Stomach smooth muscle (tissue), 2 donors: Measurements from ENCODE around the gene LHPP.

Experiments
- H3K27ac ChIP-seq: one replicate; pipeline ENCODE4 v1.7.0; 2013; ENCODE audit warnings: mild to moderate bottlenecking, low read length, inconsistent platforms
- H3K27me3 ChIP-seq, 2 donors: one replicate each; pipeline ENCODE4 v1.7.0; 2013; ENCODE audit warnings: low read length in 2 of 2; ENCODE audit not compliant: insufficient read depth in 2 of 2, control insufficient read depth in 1 of 2
- H3K36me3 ChIP-seq, 2 donors: one replicate each; pipeline ENCODE4 v1.7.0; 2013; ENCODE audit warnings: low read length in 2 of 2; ENCODE audit not compliant: control insufficient read depth in 2 of 2, insufficient read depth in 2 of 2
- H3K4me1 ChIP-seq: one replicate; pipeline ENCODE4 v1.7.0; 2013; ENCODE audit warnings: low read length; ENCODE audit not compliant: control insufficient read depth, insufficient read depth
- H3K4me3 ChIP-seq, 2 donors: one replicate each; pipeline ENCODE4 v1.7.0; 2013; ENCODE audit warnings: low read length in 2 of 2
- H3K9ac ChIP-seq, 2 donors: one replicate each; pipeline ENCODE4 v1.7.0; 2013; ENCODE audit warnings: low read length in 2 of 2, mild to moderate bottlenecking in 1 of 2
- H3K9me3 ChIP-seq, 2 donors: one replicate each; pipeline ENCODE4 v1.7.0; 2013; ENCODE audit warnings: low read length in 2 of 2; ENCODE audit not compliant: control insufficient read depth in 2 of 2
- donor health status: healthy.
- donor health status: Pancreatic carcinoma.

The LHPP gene

GRCh38 chr10:124655191-124656112, 193.8 kb downstream of the LHPP start:
- Histone ChIP-seq H3K9me3 (no peaks in the 10 kb centered on the region), H3K36me3 (peaks cover 0 to 3% of the 10 kb centered on the region in 2 donors), H3K4me1 (peaks cover 8% of the 10 kb centered on the region), H3K27ac (no peak overlapping the region), H3K9ac (no peak overlapping the region), H3K27me3 (no peaks in the 10 kb centered on the region), H3K4me3 (no peak overlapping the region)

DNA sequence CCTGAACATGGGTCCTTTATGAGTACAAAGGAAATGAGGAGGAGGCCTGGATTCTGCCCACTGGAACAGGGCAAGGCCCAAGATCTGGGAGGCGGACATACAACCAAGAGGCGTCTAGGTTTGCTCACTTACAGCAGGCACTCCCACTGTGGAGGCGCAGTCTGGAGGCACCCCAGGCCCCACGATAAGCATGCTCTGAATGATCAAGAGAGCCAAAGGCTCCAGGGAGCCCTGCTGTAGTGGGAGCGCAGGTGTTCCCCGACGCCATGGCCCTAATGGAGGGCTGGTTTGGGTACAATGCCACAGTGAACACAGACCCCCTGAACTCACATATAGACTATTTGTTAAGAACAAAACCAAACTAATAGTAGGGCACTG, 194.5 kb downstream of the LHPP start:
- Histone ChIP-seq H3K4me3 (no peak overlapping the region), H3K27ac (no peak overlapping the region), H3K9ac (no peak overlapping the region), H3K4me1 (peaks cover 8% of the 10 kb centered on the region), H3K27me3 (no peaks in the 10 kb centered on the region), H3K9me3 (no peaks in the 10 kb centered on the region), H3K36me3 (peaks cover 0 to 4% of the 10 kb centered on the region in 2 donors)

- Histone ChIP-seq H3K36me3 (peaks cover 0 to 5% of the 10 kb centered on the region in 2 donors), H3K27me3 (no peaks in the 10 kb centered on the region), H3K9me3 (no peaks in the 10 kb centered on the region), H3K4me1 (peaks cover 8% of the 10 kb centered on the region), H3K27ac (no peak overlapping the region), H3K4me3 (no peak overlapping the region), H3K9ac (no peak overlapping the region)
Observed at GRCh38 chr10:124656541-124656940, 194.9 kb downstream of the LHPP start.

DNA sequence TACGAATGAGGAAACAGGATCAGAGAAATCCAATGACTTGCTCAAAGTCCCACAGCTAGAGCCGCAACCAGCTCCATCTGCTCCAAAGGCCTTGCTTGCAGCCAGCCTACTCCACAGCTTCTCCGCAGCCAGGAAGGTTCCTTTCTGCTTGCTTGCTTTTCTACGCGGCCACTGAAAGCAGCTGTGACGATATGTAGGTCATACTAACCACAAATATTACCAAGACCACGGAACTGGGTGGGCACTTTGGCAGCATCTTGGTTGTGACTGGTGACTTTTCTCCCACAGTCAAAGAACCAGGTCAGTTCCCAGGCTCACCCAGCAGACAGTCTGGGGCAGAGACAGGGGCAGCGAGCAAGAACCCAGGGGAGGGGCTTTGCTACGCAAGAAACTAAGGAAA, 196.2 kb downstream of the LHPP start:
- Histone ChIP-seq H3K27ac (no peak overlapping the region), H3K4me1 (peaks cover 8% of the 10 kb centered on the region), H3K36me3 (peaks cover 0 to 5% of the 10 kb centered on the region in 2 donors), H3K4me3 (no peak overlapping the region), H3K9me3 (no peaks in the 10 kb centered on the region), H3K27me3 (no peaks in the 10 kb centered on the region), H3K9ac (no peak overlapping the region)

- Histone ChIP-seq H3K9ac (no peak overlapping the region), H3K4me1 (peaks cover 7% of the 10 kb centered on the region), H3K4me3 (no peak overlapping the region), H3K9me3 (no peaks in the 10 kb centered on the region), H3K27me3 (no peaks in the 10 kb centered on the region), H3K36me3 (peaks cover 0 to 5% of the 10 kb centered on the region in 2 donors), H3K27ac (no peak overlapping the region)
Observed at GRCh38 chr10:124658591-124659242, 197.1 kb downstream of the LHPP start.

- Histone ChIP-seq H3K9ac (no peak overlapping the region), H3K9me3 (no peaks in the 10 kb centered on the region), H3K4me3 (no peak overlapping the region), H3K36me3 (peaks cover 0 to 5% of the 10 kb centered on the region in 2 donors), H3K27me3 (no peaks in the 10 kb centered on the region), H3K4me1 (peaks cover 7% of the 10 kb centered on the region), H3K27ac (no peak overlapping the region)
Observed at GRCh38 chr10:124659380-124659779, 197.8 kb downstream of the LHPP start.

DNA sequence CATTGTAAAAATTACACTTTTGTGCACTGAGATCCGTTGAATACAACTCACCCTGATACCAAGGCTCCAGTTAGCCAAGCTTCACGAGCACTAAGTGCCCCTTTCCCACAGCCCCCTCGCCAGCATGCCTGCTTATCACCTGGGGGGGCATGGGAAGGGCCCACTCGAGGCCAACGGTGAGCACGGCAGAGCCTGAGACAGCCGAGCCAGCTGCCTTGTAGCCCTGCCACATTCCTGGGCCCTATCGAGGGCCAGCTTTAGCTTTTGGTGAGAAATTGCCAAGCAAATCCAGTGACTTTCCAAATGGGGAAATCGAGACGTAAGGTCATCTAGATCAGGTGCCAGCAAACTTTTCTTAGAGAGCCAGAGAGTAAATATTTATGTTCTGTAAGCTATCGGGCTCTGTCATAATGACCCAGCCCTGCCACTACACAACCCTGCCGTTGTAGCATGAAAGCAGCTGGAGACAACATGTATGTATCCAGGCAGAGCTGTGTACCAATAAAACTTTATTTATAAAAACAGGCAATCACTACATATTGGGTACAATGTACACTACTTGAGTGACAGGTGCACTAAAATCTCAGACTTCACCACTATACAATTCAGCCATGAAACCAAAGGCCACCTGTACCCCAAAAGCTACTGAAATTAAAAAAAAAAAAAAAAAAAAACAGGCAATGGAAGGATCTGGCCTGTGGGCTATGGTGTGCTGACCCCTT, 198.9 kb downstream of the LHPP start:
- H3K4me1 ChIP-seq: peaks cover 6% of the 10 kb centered on the region
- H3K27me3 ChIP-seq: no peaks in the 10 kb centered on the region
- H3K4me3 ChIP-seq: no peak overlapping the region
- H3K9ac ChIP-seq: no peak overlapping the region
- peaks cover 0 to 5% of the 10 kb centered on the region in 2 donors for H3K36me3 ChIP-seq
- H3K9me3 ChIP-seq: no peaks in the 10 kb centered on the region
- H3K27ac ChIP-seq: no peak overlapping the region

GRCh38 chr10:124661660-124662180, 200.1 kb downstream of the LHPP start:
- H3K27ac ChIP-seq: no peak overlapping the region
- H3K4me1 ChIP-seq: peaks cover 4% of the 10 kb centered on the region
- no peak overlapping the region for H3K9ac ChIP-seq

DNA sequence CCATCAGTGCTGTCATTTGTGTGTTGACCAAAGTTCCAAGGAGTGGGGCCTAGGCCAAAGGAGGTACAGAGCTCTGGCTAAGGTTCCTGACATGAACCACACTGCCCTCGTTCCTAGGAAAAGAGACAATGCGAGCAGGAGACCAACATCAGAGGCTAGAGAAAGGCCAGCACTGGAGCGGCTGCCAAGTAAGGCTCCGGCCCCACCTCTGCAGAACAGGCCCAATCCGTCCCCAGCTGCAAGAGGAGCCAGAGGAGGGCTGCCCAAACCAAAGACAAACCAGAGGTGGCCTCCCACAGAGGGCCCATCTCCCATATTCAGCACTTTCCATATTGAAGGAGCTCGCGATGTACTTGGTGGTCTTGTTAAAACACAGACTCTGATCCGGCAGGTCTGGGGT, 201.6 kb downstream of the LHPP start:
- no peaks in the 10 kb centered on the region for H3K27me3 ChIP-seq
- no peak overlapping the region for H3K9ac ChIP-seq
- H3K4me1 ChIP-seq: peaks cover 12% of the 10 kb centered on the region
- peaks cover 0 to 4% of the 10 kb centered on the region in 2 donors for H3K36me3 ChIP-seq
- H3K9me3 ChIP-seq: no peaks in the 10 kb centered on the region
- H3K27ac ChIP-seq: no peak overlapping the region
- H3K4me3 ChIP-seq: no peak overlapping the region

More at GRCh38 chr10:124661660-124662180, 200.1 kb downstream of the LHPP start:
- H3K27me3 ChIP-seq: no peaks in the 10 kb centered on the region
- H3K36me3 ChIP-seq: peaks cover 0 to 4% of the 10 kb centered on the region in 2 donors
- H3K4me3 ChIP-seq: no peak overlapping the region
- no peaks in the 10 kb centered on the region for H3K9me3 ChIP-seq
